Hindlimb muscle (tissue), 1 donor: ENCODE results near the gene FGD5. TPM values are rescaled to one million over a fixed set of nuclear protein-coding genes. Genes with fewer than 3 reads are reported as not detected.

ENCODE experiments used
- DNase-seq: peaks from one replicate; pipeline ENCODE4 v3.0.0-alpha.2; 2013
- polyA plus RNA-seq: library from polyadenylated mRNA; unstranded; fragments of 120-200 nt; gene quantifications from one replicate; pipeline ENCODE4 v1.2.1, GENCODE V29; 2013; ENCODE audit not compliant: insufficient read length

FGD5 gene
- polyA plus RNA-seq, 1 donor: 20.1 TPM

- no peak for DNase-seq
Measured at GRCh38 chr3:14909250-14909649, 90.5 kb downstream of the FGD5 start.

GRCh38 chr3:14911651-14912050 is 92.9 kb downstream of the FGD5 start:
- no peak for DNase-seq

- no peak for DNase-seq
Measured at GRCh38 chr3:14913071-14913925, 94.5 kb downstream of the FGD5 start.

DNA sequence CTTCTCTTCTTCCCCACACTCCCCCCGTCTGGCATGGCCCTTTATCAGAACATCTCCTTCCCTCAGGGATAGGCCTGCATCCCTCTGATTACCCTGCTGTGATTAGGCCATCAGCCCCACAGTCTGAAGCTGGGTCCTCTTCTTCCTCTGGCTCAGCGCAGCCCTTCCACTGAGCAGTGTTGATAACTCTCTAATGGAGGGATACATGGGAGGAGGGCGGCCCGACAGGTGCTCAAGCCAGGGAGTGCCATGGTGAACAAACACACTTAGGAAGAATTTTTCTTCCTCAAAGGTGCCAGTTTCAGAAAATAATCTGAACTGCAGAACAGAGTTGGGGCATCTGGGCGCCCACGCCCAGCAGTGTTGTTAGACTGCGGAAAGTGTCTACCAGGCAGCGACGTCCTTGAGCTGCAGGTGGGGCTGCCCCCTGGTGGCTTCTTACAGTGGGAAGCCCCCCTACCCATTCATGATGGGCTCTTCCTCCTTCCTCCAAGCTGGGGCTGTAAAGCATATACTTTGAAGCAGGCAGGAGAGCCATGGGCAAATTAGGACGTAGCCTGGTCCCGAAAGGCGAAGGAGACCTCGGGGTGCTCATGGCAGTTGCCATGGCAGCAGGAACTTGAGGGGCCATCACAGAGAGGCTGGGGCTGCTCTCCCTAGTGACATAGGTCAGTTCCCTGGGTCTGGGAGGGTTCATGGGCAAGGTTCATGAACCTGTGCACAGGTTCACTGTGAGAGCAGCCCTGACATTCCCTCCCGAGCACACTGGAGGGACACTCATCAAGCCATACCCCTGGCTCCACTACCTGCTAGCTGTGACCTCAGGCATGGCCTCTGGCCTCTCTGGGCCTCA is 95.4 kb downstream of the FGD5 start:
- DNase-seq: no peak

DNA sequence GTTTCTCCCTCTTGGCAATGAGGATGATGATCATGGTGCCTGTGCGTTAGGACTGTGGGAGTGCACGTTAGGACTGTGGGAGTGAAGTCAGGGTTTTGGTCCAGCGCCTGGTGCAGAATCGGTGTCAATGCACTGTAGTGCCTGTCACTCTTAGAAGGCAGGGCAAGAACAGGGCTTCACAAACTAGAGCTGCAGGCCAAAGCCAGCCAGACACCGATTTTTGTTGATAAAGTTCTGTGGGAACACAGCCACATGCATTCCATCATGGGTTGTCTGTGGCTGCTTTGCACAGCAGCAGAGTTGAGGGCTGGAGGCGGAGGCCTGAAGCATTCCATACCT is 96.0 kb downstream of the FGD5 start:
- no peak for DNase-seq

DNA sequence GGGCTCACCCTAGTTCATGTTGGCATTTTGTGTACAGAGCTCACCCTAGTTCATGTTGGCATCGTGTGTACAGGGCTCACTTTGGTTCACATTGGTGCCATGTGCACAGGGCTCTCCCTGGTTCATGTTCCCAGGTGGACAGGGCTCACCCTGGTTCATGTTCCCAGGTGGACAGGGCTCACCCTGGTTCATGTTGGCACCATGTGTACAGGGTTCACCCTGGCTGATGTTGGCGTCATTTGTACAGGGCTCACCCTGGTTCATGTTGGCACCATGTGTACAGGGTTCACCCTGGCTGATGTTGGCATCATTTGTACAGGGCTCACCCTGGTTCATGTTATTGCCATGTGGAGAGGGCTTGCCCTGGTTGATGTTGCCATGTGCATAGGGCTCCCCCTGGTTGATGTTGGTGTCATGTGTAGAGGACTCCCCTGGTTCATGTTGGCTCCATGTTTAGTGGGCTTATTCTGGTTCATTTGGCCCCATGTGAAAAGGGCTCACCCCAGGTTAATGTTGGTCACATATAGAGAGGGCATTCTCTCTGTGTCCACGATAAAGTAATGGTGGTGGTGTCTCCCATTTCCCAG is 97.0 kb downstream of the FGD5 start:
- DNase-seq: no peak

DNA sequence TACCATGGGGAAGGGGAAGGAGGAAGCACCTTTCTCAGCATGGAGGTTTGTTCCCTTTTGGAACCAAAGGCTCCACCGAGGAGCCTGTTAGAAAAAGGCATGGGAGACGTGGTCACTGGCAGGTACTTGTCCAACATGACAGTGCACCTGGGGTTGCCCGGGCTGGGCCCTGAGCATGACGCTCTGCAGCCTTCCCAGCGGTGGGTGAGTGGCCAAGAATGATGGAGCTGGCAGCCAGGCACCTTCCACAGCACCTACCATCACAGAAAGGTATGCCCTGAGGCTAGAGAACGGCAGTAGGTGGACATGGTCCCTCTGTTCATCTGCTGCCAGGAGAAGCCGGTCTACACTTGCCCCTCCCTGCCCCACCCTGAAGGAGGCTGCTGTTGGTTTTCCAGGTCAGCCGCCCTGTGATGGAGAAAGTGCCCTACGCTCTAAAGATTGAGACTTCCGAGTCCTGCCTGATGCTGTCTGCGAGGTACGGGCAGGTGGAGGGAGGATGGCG is 99.6 kb downstream of the FGD5 start:
- no peak for DNase-seq

DNA sequence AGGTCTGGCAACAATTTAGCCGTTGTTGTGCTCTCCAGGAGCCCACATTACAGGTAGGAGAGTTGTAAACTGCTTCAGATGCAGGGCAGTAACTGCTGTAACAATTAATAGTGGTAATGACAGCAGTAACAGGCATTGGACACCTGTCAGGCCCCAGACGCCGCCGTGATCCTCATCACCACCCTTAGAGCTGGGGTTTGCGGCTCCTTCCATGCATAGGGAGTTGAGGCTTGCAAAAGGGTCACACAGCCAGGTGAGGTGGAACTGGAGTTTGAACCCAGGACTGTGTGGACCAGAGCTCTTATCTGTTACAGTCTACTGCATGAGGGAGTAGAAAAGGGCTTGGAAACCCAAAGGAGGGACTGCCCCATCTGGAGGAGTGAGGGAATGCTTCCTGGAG is 101.8 kb downstream of the FGD5 start:
- DNase-seq: no peak

DNA sequence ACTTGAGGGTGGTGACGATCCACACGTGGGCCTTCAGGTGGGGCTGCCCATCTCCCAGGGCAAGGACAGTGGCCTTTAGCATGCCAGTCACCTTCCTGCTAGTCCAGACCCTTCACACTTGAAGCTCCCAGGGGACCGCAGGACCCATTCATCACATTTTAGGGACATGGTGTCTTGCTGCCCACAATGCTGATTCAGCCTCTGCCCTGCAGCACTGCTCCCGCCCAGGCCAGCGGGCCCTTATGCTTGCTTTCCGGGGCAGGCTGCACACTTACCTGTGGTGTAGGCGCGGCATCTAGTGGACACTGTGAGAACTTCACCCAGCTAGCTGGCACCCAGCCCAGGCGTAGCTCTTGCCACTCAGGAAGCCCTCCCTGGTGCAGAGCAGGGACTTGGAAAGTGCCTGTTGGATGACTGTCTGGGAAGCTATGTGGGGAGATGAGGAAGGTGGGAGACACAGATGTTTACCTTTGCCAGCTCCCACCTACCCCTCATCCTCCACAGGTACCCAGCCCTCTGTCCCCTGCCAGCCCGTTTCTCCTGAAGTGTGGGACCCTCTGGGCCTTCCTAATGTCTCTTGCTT is 102.4 kb downstream of the FGD5 start:
- peak; percentile 83 for DNase-seq

DNA sequence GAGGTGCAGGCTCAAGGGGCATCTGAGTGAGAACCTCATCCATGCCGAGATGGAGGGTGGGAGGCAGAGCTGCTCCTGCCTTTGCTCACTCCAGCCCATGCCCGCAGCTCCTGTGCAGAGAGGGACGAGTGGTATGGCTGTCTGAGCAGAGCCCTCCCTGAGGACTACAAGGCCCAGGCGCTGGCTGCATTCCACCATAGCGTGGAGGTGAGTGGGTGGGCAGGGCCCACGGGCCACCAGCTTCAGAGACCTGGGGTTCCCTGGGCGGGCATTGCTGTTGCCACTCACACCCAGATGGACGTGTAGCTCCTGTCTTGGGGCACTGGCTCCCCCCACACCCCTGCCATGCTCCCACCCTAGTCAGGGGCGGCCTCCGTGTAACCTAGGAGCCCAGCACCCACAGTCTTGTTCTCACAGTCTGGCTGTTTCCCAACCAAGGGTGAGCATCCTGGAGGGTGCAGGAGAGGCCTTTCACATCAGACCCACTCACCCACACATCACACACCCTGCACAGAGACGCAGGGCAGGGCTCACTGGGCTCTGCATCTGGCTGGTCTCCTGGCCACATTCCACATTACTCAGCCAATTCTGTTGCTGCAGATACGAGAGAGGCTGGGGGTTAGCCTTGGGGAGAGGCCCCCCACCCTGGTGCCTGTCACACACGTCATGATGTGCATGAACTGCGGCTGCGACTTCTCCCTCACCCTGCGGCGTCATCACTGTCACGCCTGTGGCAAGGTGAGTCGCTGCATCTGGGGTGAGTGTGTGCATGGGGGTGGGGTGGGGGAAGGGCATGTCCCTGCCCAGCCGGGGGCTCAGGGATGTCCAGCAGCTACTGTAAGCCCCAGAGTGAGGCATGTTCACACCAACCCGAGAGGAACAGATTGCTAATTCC is 103.3 kb downstream of the FGD5 start:
- no peak for DNase-seq

- no peak for DNase-seq
Measured at GRCh38 chr3:14922863-14923262, 104.1 kb downstream of the FGD5 start.

DNA sequence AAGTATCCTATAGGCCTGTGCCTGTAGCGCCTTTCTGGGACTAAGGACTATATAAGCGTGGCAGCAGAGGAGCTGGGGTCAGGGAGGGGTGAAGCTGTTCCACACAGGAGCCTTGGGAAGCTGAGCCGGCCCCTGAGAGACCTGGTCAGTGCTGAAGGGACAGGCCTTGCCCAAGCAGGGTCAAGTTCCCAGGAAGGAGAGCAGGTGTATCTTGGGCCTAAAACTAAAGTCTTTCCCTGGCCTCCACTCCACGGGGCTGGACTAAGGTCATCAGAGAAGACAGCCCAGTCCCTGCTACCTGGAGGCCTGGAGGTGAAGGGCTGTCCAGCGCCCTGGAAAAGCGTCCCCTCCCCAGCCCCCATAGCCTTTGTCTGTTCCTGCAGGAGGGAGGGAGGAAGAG is 104.7 kb downstream of the FGD5 start:
- DNase-seq: no peak

GRCh38 chr3:14925729-14926591 is 107.2 kb downstream of the FGD5 start:
- DNase-seq: peak; percentile 58

DNA sequence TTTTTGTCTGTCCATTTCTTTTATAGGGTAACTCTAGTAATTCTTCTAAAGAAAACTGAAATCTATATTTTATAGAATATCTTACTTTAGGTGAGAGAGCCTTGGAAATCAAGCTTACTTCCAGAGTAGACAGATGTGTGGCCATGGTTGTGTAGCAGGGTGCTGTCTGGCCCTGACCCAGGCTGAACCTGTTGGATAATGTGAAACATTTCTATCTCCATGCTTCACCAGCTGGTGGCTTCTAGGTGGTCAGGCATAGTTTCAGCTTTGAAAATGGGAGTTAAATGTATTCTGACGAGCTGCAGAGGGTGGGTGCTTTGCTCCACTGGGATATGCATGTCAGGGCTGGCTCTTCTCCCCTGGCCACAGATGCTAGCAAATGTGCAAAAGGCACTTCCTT is 107.8 kb downstream of the FGD5 start:
- no peak for DNase-seq

- no peak for DNase-seq
Measured at GRCh38 chr3:14927308-14927707, 108.5 kb downstream of the FGD5 start.

DNA sequence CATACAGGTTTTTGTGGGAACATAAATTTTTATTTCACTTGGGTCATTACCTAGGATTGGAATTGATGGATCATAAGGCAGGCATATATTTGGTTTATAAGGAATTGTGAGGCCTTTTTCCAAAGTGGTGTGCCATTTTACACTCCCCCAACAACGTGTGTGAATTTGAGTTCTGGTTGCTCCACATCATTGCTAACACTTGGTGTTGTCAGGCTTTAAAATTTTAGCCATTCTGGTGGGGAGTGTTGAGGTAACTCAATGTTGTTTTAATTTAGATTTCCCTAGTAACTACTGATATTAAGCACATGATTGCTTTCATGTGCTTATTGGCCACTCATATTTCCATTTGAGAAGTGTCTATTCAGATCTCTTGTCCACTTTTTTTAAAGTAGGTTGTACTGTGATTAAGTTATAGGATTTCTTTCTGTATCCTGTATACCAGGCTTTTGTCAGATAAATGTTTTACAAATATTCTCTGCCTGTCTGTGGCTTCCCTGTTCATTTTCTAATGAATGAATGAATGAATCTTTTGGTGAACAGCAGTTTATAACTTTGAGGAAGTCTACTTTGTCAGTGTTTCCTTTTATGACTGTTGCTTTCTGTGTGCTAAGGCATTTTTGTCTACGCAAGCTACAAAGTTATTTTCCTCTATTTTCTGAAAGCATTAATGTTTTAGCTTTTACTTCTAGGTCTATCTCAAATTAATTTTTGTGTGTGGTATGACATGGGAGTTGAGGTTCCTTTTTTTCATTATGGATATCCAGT is 110.7 kb downstream of the FGD5 start:
- no peak for DNase-seq

- DNase-seq: no peak
Measured at GRCh38 chr3:14933820-14934425, 115.2 kb downstream of the FGD5 start.

DNA sequence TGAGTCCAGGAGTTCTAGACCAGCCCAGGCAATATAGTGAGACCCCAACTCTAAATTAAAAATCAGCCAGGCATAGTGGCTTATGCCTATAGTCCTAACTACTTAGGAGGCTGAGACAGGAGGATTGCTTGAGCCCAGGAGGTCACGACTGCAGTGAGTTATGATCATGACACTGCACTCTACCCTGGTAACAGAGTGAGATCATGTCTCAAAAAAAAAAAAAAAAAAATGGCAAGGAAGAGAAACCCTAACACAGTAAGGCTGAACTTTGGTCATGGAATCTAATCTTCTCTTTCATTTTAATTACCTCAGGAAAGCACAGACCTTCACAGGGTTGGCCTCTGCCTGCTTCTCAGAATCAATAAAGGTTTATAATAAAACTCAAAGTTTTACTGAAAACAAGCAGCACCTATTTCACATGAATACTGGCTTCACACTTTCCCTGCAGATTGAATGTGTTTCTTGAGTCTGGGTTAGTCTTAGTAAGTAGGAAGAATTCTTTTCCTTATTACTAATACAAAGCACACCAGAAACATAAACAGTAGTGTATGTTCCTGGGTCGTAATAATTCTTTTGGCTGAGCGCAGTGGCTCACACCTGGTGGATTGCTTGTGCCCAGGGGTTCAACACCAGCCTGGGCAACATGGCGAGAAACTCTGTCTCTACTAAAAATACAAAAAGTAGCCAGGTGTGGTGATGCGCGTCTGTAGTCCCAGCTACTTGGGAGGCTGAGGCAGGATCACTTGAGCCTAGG is 117.0 kb downstream of the FGD5 start:
- DNase-seq: no peak

DNA sequence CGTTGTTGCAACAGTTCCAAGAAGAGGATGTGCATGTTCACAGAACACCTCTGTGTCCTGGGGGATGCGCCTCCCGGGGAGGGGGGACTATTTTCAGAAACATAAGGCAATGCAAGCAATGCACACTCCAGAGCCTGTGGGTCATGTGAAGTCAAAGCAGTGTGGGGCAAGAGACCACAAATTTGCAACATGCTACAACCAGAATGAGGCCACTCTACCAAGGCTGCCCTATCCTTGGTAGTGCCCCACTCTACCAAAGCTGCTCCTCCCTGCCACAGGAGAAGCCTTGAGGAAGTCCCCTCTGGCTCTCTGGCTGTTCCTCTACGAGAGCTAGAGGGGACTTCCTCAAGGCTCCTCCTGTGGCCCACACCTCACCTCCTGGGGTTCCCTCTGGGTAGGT is 120.2 kb downstream of the FGD5 start:
- DNase-seq: no peak
